Lower leg skin (tissue), 4 donors: Measurements from ENCODE around the gene ADAT1. TPM values are rescaled to one million over a fixed set of nuclear protein-coding genes. Genes with fewer than 3 reads are reported as not detected.
"Not testable (repeated sequence)": the region's sequence is repeated elsewhere in the genome, so short reads cannot be mapped to it uniquely, and the experiment has no call there.

Experiments
- DNase-seq, 2 donors: peaks; one replicate each; pipeline ENCODE4 v3.0.0-alpha.2; 2019; ENCODE audit warnings: low spot score in 2 of 2
- H3K4me3 ChIP-seq: fragments of 200-600 bp; sonication (generic); 2 replicates; pipeline ENCODE4 v1.5.1; 2017; ENCODE audit warnings: mild to moderate bottlenecking, low read depth; ENCODE audit not compliant: poor library complexity, severe bottlenecking
- POLR2A ChIP-seq, 2 donors: fragments of 450-650 bp; IDR thresholded peaks; one replicate each; pipeline ENCODE4 v1.6.1; 2016 to 2017; ENCODE audit warnings: antibody characterized with exemption in 2 of 2, mild to moderate bottlenecking in 1 of 2, moderate library complexity in 1 of 2
- WGBS, 2 donors: methylation state at CpG; one replicate each; pipeline ENCODE4 v1.1.5; 2018; 5-methylcytosine and 5-hydroxymethylcytosine counted together
- intact Hi-C: fragments of 100-400 bp; cut with DNase I; formaldehyde crosslinking; loops from one replicate; pipeline ENCODE4 v1.15.0; 2023; ENCODE audit warnings: low total_unique reads
- total RNA-seq, 4 donors: library from RNA; depleted of rRNA; stranded (reverse); fragments of >200 nt; gene quantifications; one replicate each; pipeline ENCODE4 v1.1.0, GENCODE V29; 2016
- TF ChIP-seq, protein P1 (sequence below), 3 donors: fragments of 450-650 bp; IDR thresholded peaks; one replicate each; pipeline ENCODE4 v1.5.1; 2016; ENCODE audit warnings: antibody characterized with exemption in 3 of 3, mild to moderate bottlenecking in 3 of 3, moderate library complexity in 2 of 3

Gene ADAT1
- total RNA-seq, 4 donors from 2014 or later, result 36.5 to 48.9 (median 42.1) TPM

DNA sequence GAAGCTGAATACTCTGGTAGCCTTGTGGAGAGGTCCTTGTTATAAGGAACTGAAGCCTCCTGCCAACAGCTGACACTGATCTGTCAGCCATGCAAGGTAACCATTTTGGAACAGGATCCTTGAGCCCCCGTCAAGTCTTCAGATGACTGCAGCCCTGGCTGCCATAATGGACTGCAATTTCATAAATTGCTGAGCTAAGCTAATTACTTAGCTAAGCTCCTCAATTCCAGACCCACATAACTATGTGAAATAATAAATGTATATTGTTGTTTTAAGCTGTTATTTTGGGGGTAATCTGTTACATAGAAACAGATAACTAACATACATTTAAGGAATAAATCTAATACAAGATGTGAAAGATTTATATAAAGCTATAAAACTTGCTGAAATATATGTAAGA lies 16.6 kb downstream of the ADAT1 start:
- TF ChIP-seq POLR2A (IDR thresholded peaks at IDR 0.05), result no peak
- TF ChIP-seq, protein P1, sequence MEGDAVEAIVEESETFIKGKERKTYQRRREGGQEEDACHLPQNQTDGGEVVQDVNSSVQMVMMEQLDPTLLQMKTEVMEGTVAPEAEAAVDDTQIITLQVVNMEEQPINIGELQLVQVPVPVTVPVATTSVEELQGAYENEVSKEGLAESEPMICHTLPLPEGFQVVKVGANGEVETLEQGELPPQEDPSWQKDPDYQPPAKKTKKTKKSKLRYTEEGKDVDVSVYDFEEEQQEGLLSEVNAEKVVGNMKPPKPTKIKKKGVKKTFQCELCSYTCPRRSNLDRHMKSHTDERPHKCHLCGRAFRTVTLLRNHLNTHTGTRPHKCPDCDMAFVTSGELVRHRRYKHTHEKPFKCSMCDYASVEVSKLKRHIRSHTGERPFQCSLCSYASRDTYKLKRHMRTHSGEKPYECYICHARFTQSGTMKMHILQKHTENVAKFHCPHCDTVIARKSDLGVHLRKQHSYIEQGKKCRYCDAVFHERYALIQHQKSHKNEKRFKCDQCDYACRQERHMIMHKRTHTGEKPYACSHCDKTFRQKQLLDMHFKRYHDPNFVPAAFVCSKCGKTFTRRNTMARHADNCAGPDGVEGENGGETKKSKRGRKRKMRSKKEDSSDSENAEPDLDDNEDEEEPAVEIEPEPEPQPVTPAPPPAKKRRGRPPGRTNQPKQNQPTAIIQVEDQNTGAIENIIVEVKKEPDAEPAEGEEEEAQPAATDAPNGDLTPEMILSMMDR (IDR thresholded peaks at IDR 0.05), result no peak
- 90 to 100% methylated on average over 1 of the region's 1 CpG for WGBS, 2 donors
- intact Hi-C loops, result no loop called here
- DNase-seq, result peak in 1 of 2 donors; percentile 8
- H3K4me3 ChIP-seq, result no peak overlapping the region

DNA sequence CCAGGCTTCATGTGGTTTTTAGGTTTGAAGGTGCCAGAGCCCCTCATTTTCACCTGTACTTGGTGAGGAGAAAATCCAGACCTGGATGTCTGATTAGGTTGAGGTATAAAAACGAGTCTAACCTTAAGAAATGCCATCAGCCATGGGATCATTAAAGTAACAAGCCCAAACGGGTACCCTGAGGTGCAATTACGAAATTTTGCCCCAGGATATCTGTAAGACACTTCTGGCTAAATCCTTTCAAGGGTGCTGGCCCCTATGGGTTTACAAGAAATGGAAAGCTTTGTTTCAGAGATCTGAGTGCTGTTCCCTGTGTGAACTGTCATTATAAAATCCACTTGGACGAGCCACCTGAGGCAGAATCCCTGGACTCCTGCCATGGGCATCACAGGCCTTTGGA lies 19.8 kb downstream of the ADAT1 start:
- 75 to 78% methylated on average over 4 of the region's 4 CpGs for WGBS, 2 donors
- intact Hi-C loops, result no loop called here
- TF ChIP-seq, protein P1 (IDR thresholded peaks at IDR 0.05), result no peak
- no peak for TF ChIP-seq POLR2A (IDR thresholded peaks at IDR 0.05)
- peak in 1 of 2 donors; percentile 23 for DNase-seq
- no peak overlapping the region for H3K4me3 ChIP-seq

DNA sequence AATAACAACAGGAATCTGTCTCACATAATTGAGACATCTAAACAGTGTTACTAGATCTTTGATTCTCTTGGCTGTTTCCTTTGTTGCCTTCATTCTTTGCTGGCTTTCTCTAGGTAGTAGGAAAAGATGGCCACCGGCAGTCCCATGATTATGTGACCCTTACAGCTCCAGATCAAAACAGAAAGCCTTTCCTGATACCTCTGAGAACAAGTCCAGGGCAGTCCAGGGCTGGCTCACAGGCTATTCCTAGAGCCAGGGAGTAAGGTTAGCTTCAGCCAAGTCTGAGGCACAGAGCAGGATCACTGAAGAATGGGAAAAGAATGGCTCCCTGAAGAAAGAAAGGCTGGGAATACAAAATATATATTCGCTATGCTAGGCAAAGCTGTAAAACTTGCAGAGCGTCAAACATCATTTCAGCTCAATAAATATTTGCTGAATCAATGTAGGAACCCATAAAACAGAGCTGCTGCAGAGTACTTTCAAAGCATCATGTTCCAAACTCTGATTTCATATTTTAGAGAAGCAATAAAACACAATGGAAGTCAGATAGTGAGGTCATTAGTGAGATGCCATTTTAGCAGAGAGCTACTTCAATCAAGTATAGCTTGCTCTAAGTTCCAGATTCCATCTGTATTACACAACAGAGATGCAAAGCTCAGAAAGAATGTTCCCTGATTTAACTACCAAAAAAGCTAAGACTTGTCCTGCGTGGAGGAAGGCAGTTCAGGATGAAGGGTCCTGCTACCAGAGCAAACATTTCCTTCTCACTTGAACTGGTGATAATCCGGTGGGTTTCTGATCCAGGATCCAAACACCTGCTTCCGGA lies 23.4 kb downstream of the ADAT1 start:
- WGBS, 2 donors, result 90 to 91% methylated on average over 6 of the region's 6 CpGs
- intact Hi-C loops, result no loop called here
- no peak overlapping the region for H3K4me3 ChIP-seq
- DNase-seq, result peak in 1 of 2 donors; percentile 60
- TF ChIP-seq POLR2A (IDR thresholded peaks at IDR 0.05), result no peak
- TF ChIP-seq, protein P1 (IDR thresholded peaks at IDR 0.05), result no peak

DNA sequence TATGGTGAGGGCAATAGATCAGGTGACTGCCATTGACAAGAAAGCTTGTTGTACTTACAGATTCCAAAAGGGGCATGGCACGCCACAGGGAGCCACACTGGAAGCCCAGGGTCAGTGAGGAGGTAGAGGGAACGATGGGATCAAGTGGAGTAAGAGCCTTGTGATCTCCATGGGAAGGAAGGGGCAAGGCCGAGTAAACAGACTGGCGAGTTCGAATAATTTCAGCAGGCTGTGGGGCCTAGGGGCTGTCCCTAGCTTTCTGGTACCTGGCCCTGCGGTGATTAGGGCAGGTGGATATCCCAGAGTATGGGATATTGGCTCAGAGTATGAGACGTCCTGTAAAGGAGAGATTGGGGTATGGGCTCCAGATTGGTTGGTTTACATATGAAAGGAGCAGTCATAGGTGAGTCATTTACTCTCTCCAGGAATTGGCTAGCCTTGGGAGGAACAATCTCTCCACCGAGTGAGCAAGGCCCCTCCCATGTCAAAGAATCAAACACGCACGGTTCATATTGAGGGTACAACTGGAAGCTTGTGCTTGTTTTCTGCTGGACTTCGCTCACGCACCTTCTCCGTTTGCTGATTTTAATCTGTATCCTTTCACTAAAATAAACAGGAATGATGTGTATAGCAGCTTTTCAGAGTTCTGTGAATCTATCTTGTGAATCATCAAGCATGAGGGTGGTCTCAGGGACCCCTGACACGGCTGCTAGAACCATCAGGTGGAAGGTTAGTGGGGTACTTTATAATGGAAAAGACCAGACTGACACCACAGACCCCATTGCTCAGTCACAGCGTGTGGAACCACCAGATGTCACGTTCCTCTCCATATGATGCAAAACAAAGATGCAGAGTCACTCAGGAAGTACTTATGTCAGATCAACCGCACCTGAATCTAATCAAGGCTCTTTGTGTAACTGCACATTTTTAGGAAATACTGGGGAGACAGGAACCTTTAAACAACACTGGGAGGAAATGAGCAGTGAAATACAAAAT lies 29.0 kb downstream of the ADAT1 start:
- WGBS, 2 donors, result 73 to 77% methylated on average over 17 of the region's 17 CpGs
- no peak overlapping the region for H3K4me3 ChIP-seq
- intact Hi-C loops, result no loop called here
- DNase-seq, result peak in 1 of 2 donors; percentile 45
- no peak for TF ChIP-seq POLR2A (IDR thresholded peaks at IDR 0.05)
- TF ChIP-seq, protein P1 (IDR thresholded peaks at IDR 0.05), result no peak

DNA sequence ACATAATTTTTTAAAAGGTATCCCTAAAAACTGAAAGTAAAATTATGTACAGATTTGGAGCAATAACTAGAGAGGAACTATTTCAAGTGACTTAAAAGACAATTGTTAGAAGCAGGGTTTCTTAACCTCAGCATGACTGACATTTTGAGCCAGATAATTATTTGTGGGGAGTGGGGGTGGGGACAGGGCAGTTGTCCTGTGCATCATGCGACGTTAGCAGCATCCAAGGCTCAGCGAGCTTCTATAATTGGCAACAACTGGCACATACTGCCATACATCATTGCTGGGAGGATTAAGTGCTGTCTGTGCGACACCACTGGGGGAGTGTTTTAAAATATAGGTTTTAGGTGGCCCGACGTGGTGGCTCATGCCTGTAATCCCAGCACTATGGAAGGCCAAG lies 29.8 kb downstream of the ADAT1 start:
- peak in 1 of 2 donors; percentile 29 for DNase-seq
- no peak for TF ChIP-seq POLR2A (IDR thresholded peaks at IDR 0.05)
- TF ChIP-seq, protein P1 (IDR thresholded peaks at IDR 0.05), result no peak
- intact Hi-C loops, result no loop called here
- no peak overlapping the region for H3K4me3 ChIP-seq
- 79 to 88% methylated on average over 6 of the region's 6 CpGs for WGBS, 2 donors

DNA sequence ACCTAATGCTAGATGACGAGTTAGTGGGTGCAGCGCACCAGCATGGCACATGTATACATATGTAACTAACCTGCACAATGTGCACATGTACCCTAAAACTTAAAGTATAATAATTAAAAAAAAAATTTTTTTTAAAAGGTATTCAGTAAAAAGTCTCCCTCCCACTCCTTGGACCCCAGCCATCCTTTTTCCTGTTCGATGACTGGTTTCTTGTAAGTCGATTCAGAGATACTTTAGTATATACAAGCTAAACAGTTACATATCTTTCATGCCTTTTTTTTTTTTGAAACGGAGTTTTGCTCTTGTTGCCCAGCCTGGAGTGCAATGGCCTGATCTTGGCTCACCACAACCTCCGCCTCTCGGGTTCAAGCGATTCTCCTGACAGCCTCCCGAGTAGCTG lies 31.2 kb downstream of the ADAT1 start:
- WGBS, 2 donors, result 61 to 67% methylated on average over 9 of the region's 9 CpGs
- DNase-seq, intact Hi-C loops, H3K4me3 ChIP-seq: not testable (repeated sequence)
